Activated CD8-positive, alpha-beta memory T cell treated with anti-CD3 and anti-CD28 coated beads for 24 hours (primary cell): Measurements from ENCODE around the gene PDLIM4.
A peak's percentile ranks its signal among the peaks of the same experiment; 100 is the strongest.

ENCODE experiments used
- DNase-seq: peaks from one replicate; pipeline ENCODE4 v3.0.0-alpha.2; 2020

PDLIM4 gene

DNA sequence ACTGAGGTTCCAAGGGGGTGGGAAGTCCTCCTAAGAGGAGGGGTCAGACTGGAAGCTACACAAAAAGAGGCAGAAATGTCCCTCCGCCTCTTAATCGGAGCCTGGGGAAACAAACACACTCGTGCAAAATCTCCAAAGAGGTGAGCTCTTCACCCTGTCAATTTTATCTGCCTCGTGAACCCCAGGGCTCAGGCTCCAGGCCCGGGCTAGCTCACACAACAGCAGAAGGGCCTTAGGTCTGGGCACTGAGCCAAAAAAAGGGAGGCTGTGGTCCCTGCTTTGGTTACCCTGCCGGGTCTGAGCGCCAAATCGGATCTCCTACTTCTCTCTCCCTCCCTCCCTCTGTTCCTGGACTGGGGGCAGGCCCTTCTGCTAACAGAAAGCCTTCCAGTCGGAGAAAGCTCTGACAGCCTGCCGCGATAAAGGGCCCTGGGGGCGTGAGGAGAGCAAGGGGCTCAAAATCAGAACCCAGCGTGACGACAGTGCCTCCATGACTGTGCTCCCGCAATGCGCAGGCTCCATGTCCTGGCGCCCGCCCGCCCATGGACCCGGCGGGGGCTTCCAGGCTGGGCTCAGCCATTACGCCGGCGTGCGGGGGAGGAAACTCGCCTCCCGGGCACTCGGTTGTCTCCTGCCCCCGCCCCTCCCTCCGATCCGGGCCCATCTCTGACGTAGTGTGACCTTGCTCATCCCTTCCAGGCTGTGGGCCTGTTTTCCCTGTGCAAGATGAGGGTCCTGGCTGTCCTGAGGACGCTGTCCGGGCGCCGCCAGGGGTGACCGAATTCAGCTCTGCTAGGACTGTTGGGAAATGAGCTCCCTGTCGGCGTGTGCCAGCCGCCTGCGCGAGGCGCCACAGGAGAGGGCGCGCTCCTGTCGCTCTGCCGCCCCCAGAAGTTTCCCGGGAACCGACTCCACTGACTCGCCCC is 35.8 kb downstream of the PDLIM4 start:
- DNase-seq, result peak; percentile 93

- no peak for DNase-seq
Observed at GRCh38 chr5:132293992-132294727, 36.7 kb downstream of the PDLIM4 start, which contains the start of gene SLC22A4. SLC22A4 (plus strand) TSS chr5:132294394; CDS start chr5:132294617, 223 bp downstream.

DNA sequence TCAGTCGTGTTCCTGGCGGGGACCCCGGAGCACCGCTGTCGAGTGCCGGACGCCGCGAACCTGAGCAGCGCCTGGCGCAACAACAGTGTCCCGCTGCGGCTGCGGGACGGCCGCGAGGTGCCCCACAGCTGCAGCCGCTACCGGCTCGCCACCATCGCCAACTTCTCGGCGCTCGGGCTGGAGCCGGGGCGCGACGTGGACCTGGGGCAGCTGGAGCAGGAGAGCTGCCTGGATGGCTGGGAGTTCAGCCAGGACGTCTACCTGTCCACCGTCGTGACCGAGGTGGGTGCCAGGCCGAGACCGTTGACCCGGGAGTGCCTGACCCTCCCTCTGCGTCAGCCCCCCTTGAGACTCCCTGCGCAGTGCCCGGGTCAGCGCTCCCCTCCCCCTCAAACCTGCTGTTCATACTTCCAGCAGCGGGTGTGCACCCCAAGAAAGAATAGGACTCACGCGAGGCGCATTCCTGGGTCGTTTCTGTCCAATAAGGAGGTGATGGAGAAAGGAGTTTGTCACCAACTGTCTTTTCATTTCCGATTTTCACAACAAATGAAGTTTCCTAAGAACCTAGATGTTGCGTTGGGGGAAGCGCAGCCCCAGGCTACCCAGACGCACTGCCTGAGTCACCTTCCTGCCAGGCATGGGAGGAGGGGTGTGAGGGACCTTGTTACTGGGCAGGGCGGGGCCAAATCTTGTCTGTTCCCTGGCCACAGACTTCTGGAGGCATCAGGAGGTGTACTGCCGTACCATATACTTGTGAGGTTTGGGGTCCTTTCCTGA is 37.4 kb downstream of the PDLIM4 start:
- DNase-seq, result peak; percentile 84

DNA sequence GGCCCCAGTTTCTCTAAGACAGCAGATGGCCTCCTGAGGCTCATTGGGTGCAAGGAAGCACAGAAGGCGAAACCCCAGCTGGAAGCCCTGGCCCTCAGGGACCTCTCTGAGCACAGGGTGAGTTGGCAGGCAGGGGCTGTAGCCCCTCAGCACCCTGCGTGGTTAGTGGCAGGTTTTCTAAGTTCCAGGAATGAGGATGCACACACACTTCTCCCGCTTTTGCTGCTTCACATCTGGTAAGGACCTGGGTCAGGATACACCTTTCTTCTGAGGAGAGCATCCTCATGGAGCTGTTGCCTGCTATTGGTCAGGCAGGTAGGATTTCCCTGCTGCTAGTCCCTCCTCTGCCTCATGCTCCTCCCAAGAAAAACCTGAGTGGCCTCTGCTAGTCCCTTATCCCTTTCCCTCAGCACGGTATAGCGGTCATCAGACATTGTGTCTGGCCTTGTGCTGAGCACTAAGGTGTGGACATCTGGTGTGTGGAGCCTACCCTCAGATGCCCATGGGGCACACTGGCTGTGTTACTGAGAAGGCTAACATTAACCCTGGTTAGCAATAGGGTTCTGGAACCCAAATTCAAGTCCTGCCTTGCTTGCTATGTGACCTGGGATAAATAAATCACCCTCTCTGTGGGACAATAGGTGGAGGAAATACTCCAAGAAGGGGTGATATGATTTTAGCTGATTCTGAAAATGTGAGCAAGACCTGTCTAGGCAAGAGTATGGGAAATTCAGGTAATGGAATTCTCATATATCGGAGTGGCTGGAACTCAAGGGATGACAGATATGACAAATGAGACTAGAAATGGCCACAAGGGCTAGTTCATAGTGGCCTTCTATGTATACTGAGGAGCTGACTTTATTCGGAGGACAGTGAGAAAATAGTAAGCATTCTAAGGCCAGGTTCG is 38.3 kb downstream of the PDLIM4 start:
- DNase-seq, result no peak

DNA sequence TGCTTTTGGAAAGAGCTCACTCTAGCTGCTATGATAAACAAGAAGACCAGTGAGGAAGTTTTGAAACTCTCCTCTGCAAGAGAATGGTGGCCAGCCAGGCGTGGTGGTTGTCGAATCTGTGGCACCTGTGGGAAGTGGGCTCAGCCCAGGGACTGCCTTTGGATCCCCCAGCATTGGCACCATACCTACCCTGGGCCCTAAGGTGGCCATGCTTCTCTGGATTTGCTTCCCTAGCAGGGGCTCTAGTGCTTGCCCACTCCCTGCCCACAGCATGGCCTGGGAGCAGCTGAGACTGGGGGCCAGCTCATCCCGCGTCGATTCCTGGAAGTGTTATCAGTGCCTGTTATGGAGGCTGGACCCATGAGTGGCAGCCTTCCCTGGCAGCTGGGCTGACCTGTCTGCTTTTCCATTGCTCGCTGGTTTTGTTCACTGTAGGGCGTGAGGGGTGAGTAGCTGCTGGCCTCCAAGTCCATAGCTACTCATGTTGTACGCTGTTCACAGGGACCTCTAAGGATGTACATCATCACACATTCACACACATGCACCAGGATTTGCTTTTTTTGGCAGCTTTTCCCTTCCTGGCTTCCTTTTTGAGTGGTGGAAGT is 39.0 kb downstream of the PDLIM4 start:
- DNase-seq, result peak; percentile 54

- peak; percentile 37 for DNase-seq
Observed at GRCh38 chr5:132297211-132297940, 39.9 kb downstream of the PDLIM4 start.

DNA sequence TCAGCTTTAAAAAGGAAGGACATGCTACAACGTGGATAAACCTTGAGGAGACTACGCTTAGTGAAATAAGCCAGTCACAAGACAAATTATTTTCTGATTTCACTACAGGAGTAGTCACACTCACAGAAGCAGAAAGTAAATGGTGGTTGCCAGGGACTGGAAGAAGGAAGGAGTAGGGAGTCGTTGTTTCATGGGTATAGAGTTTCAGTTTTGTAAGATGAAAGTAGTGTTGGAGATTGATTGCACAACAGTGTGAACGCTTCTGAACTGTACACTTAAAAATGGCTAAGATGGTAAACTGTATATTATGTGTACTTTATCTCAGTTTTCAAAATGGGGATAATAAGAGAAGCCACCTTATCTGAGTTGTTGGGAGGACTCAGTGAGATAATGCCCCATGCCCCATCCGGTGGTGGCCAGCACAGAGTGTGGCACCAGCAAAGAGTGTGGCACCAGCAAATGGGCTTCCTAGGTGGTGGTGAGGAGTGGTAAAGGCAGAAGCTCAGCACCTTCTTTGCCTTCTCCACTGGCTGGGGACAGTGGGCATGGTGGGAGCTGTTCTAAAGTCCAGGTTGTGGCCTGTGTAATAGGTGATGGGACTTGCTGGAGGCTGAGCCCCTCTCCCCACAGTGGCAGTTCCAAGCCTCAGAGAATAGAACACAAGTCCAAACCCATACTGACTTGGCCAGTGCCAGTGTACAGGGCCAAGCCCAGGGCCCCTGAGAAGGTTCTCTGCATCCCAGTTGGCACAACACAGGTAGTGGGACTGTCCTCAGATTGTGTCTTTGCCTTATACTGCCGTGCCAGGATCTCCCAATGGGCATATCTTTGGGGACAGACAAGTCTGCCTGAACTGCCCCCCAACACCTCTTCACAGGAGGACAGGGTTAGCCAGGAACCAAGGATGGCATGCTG is 41.1 kb downstream of the PDLIM4 start:
- peak; percentile 54 for DNase-seq

- DNase-seq, result no peak
Observed at GRCh38 chr5:132299917-132300316, 42.4 kb downstream of the PDLIM4 start.

GRCh38 chr5:132300577-132301343 is 43.3 kb downstream of the PDLIM4 start:
- peak; percentile 38 for DNase-seq

- DNase-seq, result peak; percentile 52
Observed at GRCh38 chr5:132301344-132302271, 44.1 kb downstream of the PDLIM4 start.

- peak; percentile 11 for DNase-seq
Observed at GRCh38 chr5:132302413-132302812, 44.9 kb downstream of the PDLIM4 start.

DNA sequence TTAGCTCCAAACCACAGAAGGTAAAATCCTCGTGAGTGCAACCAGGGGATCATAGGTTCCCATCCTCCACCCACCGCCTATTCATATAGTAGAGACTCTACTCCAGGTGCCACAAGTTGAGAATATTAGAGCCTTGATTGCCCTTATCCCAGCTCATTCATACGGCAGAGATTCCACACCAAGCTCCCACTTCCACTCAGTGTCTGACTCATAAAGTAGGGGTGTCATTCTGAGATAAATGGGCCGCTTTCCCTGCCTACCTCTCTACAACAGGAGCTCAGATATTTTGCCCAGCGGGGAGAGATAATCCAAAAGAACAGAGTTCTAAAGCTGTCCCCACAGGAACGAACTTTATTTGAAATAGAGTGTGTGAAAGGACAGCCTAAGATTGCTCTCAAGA is 46.1 kb downstream of the PDLIM4 start:
- no peak for DNase-seq

DNA sequence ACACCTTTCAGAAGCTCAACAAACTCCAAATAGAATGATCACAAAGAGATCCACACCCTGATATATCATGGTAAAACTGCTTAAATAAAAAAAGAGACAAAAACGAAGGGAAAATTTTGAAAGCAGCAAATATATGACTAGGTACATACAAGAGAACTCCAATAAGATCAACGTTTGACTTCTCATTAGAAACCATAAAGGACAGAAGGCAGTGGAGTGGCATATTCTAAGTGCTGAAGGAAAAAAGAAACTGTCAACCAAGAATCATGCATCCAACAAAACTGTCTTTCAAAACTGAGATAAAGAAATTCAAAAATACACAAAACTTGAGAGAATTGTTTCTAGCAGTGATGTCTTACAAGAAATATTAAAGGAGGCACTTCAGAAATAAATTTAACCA is 47.9 kb downstream of the PDLIM4 start:
- DNase-seq, result no peak

GRCh38 chr5:132308701-132309100 is 51.2 kb downstream of the PDLIM4 start:
- DNase-seq, result no peak

DNA sequence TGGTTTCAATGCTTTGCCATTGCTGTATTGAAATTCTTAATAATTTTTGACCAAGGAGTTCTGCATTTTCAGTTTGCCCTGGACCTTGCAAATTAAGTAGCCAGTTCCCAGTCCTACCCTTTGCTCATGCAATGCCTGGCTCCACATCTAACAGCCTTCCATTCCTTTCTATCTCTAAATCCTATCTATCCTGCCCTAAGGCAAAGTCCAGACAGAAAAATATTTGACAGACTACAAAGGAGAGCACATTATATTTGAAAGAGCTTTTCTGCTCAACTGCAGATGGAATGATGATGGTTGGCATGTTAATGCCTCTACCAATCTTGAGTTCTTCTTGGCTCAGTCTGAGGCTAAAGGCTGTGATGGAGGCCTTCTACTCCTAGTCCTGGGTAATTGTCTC is 52.2 kb downstream of the PDLIM4 start:
- DNase-seq, result no peak

- no peak for DNase-seq
Observed at GRCh38 chr5:132310141-132310834, 52.8 kb downstream of the PDLIM4 start.

DNA sequence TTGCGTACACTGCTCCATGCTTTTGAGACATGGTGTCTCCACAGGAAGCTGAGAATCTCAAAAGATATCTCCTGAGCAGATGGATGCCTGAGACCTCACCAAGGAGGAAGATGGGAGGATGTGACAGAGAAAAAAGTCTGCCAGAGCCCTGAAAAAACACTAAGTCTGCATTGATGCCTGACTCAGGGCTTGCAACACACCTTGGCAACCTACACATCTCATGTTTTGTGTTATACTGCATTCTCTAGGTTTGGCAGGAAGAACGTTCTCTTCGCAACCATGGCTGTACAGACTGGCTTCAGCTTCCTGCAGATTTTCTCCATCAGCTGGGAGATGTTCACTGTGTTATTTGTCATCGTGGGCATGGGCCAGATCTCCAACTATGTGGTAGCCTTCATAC is 55.9 kb downstream of the PDLIM4 start:
- DNase-seq, result no peak
